ENCODE measurements around the gene RELN.

Gene RELN

DNA sequence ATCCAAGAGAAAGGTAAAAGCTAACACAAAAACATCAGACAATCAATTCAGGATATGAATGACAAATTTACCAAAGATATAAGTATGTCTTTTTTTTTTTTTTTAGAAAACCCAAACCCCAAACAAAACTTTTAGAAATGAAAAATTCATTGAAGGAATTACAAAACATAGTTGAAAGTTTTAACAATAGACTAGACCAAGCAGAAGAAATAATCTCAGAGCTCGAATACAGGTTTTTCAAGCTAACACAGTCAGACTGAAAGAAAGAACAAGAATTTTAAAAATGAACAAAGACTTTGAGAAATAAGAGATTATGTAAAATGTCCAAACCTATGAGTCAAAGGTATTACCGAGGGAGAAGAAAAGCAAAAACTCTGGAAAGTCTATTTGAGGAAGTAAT, 345.1 kb downstream of the RELN start:
- DNase-seq (ENCODE audit: low read depth in 2 of 2, low spot score in 1 of 2): no peak

DNA sequence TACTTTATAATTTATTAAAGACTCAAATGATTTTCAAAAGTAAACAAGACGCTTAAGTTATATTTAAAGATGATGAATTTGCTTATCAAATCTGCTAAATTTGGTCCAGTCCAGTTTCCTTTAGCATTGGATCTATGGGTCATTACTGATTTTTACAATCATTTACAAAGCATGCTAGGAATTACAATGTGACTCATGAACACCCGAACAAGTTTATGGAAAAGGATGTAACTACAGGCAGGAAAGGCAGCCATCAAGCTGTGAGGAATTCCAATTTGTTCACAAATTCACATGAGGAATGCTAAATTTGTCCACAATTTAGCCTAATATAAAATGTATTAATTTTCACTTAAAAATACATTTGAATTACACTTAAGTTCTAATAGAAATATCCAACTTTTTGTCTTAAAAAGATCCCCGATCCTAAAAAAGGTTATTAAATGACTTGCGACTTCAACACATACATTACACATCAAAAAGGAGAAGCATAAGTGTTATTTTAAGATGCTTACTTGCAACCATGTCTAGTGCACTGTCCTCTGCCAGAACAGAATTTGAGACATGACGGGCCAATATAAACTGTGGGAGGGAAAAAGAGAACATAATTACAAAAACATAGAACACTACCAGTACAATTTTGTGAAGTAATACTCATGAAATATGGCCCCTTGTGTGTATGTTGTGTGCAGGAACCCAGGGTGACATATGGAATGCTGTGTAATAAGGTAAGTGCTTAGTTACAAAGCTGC, 349.3 kb downstream of the RELN start:
- DNase-seq (ENCODE audit: low read depth in 2 of 2, low spot score in 1 of 2): no peak

DNA sequence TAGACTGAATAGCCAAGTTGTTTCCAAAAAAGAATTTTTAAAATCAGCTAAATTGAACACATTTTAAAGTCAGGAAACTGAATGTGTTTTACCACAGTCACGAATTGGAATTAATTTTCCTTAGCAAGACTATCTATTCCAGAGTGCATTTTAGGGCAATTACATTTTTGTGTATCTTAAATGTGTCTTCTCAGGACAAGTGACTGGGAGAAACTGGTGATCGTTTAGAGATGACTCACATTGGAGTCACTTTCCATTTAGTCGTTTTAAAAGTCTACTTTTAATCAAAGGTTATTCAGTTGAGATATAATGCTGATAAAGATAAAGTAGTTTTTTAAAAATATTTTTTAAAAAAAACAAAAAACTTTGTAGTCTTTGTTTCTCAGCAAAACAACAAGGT, 351.7 kb downstream of the RELN start:
- DNase-seq (ENCODE audit: low read depth in 2 of 2, low spot score in 1 of 2): no peak

DNA sequence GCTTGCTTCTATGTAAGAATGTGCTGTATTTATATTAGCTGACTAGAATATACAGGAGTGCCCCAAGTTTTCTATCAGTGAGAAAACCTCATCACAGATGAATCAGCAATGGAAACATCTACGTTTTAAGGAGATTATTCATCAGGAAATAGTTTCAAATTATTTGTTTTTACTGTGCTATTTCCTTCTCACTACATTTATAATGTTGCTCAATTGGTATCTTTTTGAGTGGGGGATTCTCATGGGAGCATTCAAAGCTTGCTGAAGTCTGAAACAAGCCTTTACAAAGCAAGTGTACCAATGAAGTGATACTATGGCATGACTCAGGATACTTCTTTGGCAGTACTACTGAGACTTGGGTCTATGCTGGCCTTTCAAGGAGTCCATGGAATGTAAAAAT, 352.4 kb downstream of the RELN start:
- no peak for DNase-seq (ENCODE audit: low read depth in 2 of 2, low spot score in 1 of 2)

DNA sequence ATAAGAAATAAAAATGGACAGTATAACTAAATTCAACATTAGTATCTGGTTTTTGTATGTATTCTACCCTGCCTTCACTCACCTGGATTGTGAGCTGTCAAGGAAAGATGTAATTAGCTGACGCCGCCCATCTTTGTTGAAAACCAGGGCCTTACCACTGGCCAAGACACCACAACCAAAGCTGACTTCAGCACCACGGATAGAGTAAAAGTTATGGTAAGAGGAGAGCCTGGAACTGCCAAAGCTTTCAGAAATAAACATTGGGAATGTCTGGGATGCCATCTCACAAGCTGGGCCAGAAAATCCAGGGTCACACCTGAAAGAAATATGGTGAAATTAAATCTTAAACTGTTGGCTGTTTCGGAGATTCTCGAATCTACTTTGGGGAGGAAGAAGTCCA, 353.3 kb downstream of the RELN start:
- DNase-seq (ENCODE audit: low read depth in 2 of 2, low spot score in 1 of 2): no peak

DNA sequence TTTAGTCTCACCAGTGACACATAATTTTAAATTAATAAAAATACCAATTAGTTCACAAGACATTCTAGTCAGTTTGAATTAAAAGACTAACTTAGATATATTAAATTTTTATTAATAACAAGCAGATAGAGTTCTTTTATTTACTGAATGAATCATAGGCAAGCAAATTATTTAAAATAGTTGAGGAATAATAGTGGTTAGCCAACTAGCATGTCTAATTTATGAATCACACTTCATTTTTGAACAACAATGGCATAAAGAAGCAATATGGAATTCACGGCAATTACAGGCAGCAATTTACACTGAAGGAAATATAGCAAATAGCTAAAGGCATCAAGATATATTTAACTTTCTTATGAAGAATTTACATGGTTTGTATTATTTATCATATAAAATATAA, 356.5 kb downstream of the RELN start:
- no peak for DNase-seq (ENCODE audit: low read depth in 2 of 2, low spot score in 1 of 2)

DNA sequence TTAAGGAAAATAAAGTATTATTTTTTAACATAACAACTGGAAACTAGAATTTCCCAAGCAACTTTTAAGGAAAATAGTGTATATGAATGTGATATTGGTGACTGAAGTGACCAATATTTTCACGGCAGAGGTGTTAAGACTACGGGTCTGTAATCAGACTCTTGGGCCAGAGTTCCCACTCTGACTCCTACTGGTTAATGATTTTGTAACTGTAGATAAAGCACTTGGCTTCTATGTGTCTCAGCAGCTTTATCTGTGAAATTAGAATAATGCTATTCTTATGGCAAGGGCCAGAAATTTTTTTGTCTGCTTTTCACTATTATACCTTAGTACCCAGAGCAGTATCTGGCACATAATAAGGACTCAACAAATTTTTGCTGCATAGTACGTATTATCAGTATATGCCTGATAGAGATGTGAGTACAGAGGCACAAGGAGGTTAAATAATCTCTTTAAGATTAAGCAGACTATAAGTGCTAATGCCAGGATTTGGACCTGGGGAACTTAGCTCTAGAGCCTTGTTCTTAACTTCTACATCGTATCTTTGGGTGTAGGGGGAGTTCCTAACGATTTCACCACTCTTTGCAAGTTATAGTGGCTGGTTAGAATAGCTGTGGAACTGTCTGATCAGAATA, 357.3 kb downstream of the RELN start:
- DNase-seq (ENCODE audit: low read depth in 2 of 2, low spot score in 1 of 2): no peak

DNA sequence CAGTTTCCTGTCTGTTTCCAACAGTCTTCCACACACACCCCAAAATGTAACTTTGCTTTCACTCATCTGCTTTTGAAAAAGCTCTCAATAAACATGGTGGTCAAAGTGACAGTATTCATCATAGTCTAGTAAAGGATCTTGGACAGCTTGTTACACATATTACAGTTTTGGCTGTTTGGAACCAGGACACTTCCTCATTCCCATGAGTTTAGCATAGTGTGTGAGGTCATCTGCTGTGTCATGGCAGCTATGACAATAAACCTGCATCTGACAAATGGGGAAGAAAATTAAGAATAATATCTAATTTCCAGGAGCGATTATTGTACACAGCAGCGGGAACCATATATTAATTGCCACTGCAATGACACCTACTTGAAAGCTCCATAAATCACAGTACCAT, 359.1 kb downstream of the RELN start:
- DNase-seq (ENCODE audit: low read depth in 2 of 2, low spot score in 1 of 2): no peak

DNA sequence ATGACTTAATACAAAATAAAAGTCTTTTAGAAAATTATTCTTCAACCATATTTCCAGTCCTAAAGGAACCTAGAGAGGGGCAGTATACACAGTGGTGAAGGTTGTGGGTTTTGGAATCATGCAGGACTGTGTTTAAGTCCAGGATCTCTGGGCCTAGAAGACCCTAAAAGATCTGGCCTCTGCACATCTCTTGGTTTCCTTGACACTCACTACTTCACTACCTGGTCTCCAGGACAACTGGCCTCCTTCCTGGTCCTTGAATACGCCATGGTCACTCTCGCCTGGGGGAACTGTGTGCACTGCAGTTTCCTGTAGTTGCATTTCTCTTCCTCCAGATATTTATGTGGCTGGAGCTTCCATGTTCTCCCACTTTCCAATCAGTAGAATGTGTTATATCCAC, 360.7 kb downstream of the RELN start:
- no peak for DNase-seq (ENCODE audit: low read depth in 2 of 2, low spot score in 1 of 2)

DNA sequence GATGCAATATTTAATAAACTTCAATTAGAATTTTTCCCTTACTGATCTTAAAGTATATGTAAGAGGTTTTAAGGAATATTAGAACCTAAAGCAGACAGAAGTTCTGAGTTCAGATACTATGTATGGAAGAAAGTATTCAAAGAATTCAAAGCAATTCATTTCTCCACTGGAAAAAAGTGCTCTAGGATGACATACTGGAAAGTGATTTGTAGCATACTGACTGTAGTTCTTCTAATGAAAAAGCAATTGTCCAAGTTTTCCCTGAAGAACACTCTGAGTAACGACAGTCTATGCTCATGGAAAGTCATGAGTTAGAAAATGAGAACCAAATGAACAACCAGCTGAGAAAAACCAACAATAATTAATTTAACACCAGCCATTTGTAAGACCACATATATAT, 362.7 kb downstream of the RELN start:
- no peak for DNase-seq (ENCODE audit: low read depth in 2 of 2, low spot score in 1 of 2)

DNA sequence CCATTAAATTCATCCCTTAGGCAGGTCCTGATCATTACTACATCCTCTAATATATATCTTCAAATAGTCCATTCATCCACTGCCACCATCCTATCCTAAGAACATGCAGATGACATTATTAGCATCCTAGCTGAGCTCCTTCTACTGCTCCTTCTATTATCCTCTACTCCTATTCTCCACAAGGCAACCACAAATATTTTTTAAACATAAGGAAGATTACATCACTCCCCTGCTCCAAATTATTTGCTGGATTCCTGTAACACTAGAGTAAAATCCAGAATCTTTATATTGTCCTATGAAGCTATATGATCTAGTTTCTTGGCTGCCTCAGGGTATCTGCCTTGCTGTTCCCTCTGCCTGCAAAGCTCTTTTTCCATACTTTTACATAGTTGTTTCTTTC, 367.2 kb downstream of the RELN start:
- no peak for DNase-seq (ENCODE audit: low read depth in 2 of 2, low spot score in 1 of 2)

DNA sequence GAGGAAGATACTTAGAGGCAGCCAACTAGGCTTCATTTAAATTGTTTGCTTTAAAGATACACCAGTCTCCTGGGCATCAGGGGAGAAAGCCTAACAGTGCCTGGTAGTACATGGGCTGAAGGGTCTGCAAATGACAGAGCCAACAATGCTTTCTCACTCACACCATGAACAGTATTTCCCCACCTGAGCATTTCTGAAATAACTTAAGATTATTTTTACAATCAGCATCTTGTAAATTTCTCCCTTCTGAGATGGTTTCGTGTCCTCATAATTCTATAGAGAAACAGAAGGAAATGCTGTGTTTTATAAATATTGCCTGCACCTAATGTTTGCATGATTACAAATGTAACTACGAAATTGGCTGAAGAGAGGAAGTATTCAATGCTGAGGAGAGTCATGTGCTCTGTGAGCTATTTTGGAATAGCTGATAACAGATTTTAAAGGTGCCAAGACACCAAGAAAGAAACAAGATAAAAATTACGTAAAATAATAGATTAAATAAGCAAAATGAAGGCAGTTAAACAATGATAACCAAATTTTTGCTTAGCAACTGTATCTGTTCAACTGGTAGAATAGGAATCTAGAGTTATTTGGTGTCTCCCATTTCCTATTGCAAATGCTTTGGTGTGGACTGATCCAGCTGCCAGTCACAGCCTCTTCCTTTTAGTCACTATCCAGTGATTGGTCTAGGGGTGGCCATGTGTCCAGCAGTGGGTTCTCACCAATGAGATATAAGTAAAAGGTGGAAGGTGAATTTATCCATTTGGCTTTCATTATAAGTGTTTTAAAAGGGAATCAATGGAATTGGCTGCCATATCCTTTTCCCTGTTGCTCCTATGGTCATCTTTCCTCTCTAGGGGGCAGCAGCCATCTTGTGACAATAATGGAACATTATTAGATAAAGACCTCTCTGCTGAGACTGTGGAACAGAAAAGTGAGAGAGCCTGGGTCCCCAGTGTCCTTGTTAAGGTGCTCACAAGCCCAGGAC, 375.5 kb downstream of the RELN start:
- DNase-seq (ENCODE audit: low read depth in 2 of 2, low spot score in 1 of 2): no peak

DNA sequence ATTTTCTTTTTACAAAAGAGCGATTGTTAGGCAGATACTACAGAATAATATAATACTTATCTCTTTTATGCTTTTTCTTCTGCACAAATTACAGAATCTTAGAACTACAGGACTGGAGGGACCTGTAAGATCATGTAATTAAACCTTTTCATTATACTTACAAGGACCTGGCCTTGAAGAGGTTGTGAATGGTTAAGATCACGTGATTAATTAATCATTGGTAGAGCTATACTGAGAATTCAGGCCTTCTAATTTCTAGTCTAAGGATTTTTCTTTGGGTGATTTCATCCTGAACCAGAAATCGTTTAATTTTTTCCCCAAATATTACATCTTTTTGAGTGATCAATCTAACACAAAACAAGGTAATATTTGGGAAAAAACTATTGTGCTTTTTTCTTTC, 379.7 kb downstream of the RELN start:
- DNase-seq (ENCODE audit: low read depth in 2 of 2, low spot score in 1 of 2): no peak

DNA sequence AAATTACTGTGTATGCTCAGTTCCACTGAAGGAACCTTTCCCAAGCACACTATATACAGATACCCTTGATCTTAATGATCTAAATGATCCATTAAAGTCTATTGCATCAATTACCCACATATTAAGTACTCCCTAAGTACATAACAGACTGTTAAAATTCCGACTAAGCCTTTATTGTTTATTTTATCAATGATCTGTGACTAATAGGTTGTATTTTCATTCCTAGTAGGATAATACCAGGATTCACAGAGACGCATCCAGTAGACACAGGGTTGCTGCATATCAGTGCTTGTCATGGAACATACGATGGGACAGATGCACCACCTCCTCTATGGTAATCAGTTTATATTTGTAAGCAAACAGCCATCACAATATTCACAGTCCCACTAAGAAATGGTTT, 383.8 kb downstream of the RELN start:
- no peak for DNase-seq (ENCODE audit: low read depth in 2 of 2, low spot score in 1 of 2)

DNA sequence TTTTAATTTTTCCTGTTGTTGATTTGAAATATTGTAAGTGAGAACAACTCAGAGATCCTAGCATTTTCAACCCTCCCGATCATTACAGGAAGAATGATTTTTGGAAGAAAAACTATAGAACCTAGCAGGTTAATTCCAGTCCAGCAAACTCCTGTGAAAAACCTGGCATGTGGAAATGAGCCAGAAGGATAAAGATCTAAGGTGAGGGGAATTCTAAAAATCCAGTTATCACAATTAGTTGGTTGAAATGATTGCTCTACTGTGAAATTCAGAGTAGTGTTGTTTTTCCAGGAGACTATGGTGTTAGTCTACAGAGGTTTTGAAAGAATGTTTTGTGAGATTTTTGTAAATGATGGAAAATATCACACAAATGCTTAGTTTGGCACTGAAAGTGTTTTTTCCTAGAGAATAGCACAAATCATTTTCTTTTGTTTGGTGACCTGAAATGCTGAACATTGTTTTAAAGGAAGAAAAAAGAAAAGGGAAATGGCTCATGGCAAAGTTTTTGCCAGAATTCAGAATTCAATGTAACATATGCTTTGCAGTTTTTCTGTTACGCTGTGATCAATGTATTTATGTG, 391.0 kb downstream of the RELN start:
- DNase-seq (ENCODE audit: low read depth in 2 of 2, low spot score in 1 of 2): no peak

DNA sequence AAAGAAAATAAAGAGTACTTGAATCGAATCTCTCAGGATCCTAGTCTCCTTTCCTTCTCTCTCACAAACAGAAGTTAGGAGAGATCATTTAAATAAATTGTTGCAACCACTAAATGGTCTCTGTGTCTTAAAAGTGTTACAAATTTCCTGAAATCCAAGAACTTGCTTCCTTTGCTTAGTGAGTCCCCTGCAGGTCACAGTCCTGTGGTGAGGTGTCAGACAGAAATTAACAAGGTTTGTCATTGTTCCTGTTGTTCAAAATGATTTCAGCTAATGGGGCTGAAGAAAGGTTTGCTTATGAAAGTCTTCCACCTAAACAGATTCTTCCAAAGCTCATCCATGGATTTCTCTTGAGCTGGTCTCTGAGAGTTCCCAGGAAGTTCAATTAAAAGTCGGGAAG, 391.9 kb downstream of the RELN start:
- no peak for DNase-seq (ENCODE audit: low read depth in 2 of 2, low spot score in 1 of 2)

DNA sequence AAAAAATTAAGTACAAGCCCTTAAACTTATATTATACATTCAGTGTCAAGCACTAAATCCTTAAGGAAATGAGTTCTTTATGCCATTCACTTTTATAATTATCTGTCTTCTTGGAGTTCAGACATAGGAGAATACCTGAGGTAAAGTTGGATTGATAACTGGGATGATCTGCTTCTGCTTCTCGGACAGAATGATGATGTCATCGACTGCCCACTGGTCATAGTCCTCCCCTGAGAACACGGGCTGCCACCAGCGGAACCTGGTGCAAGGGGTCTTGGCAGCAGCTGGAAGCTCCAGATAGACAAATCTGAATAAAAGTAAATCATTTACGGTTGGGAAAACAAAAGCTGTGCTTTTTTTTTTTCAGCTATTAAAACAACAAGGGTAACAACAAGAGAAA, 395.3 kb downstream of the RELN start:
- DNase-seq (ENCODE audit: low read depth in 2 of 2, low spot score in 1 of 2): no peak

DNA sequence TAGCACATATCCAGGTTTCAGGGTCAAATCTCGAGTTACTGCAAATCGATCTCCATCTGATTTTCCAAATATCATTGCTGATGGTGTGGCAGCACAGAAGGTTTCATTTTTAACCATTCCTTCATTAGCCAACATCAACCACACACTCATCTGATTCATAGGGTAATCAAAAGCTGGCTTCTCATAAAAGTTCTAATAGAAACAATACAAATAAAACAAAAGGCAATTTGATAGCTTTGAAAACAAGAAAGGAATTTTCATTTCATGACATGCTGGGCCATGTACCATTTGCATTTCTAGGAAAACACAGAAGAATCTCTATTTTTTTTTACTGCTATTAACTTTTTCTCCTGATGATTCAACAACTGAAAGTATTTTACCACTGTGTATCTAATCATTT, 395.8 kb downstream of the RELN start:
- no peak for DNase-seq (ENCODE audit: low read depth in 2 of 2, low spot score in 1 of 2)

DNA sequence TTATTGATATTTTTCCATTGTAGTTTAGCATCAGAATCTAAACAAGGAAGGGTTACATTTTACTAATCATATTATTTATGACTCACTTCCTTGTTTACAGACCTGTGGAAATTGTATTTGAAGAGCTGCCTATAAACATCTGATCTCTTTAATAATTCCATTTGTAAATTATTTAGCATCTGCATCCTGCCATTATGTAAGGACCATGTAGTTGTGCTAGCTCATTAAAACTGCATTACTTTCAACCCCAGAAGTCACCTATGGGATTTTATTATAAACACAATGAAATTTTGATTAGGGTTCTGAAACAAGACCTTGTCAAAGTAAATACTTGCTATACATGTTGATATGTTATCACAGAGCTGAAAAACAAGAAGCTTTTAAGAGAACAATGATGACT, 396.6 kb downstream of the RELN start:
- no peak for DNase-seq (ENCODE audit: low read depth in 2 of 2, low spot score in 1 of 2)

DNA sequence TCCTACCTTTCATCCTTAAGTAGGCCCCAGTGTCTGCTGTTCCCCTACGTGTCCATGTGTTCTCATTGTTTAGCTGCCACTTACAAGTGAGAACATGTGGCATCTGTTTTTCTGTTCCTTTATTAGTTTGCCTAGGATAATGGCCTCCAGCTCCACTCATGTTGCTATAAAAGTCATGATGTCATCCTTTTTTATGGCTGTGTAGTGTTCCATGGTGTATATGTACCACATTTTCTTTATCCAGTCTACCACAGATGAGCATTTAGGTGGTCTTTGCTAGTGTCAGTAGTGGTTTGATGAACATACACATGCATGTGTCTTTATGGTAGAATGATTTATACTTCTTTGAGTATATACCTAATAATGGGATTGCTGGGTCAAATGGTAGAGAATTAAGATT, 397.3 kb downstream of the RELN start:
- no peak for DNase-seq (ENCODE audit: low read depth in 2 of 2, low spot score in 1 of 2)

DNA sequence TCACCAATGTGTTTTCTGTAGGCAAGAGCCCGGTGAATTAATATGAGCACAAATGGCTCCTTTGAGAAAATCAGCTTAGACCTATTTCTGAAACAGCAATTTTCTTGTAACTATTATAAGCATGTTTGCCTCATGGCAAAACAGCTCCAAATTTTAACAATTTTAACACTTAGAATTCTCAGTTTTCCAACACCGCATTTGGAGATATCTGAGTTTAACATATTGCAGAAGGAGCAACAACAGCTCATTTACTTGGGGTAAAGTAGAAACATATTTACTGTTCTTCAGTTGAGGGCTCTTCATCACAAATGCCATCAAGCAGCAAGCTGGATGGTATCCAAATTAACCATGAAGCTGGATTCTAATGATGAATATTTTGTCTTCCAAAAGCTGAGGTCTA, 409.4 kb downstream of the RELN start:
- DNase-seq (ENCODE audit: low read depth in 2 of 2, low spot score in 1 of 2): no peak

DNA sequence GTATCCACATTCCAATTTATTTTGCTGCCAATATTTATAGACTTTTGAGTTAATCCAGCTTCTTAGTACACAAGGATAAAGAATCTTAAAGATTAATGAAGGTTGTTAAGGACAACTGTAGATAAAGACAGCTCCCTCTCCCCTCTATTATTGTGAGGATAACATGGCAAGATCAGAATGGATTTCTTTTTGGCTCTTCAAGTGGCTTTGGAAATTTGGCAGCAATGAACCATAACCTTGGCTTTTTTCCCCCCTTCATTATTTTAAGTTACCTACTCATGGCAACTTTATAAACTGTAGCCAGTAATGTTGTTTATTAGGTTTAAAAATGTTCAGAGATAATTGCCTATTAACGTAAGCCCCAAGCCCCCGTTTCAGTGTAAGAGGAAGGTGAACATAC, 412.4 kb downstream of the RELN start:
- no peak for DNase-seq (ENCODE audit: low read depth in 2 of 2, low spot score in 1 of 2)
